Mucosa of rectum (tissue), 2 donors: ENCODE data around the gene DOCK1.

Experiments
- H3K27ac ChIP-seq, 2 donors: one replicate each; pipeline ENCODE4 v1.7.0; 2013; ENCODE audit warnings: inconsistent platforms in 2 of 2, low read depth in 2 of 2, low read length in 2 of 2
- H3K27me3 ChIP-seq, 2 donors: one replicate each; pipeline ENCODE4 v1.7.0; 2013; ENCODE audit warnings: low read length in 2 of 2; ENCODE audit not compliant: control insufficient read depth in 2 of 2, insufficient read depth in 2 of 2
- H3K36me3 ChIP-seq, 2 donors: one replicate each; pipeline ENCODE4 v1.7.0; 2013; ENCODE audit warnings: low read length in 2 of 2; ENCODE audit not compliant: control insufficient read depth in 2 of 2, insufficient read depth in 2 of 2
- H3K4me1 ChIP-seq, 2 donors: one replicate each; pipeline ENCODE4 v1.7.0; 2013; ENCODE audit warnings: low read length in 2 of 2, mild to moderate bottlenecking in 1 of 2; ENCODE audit not compliant: control insufficient read depth in 2 of 2, insufficient read depth in 2 of 2
- H3K4me3 ChIP-seq, 2 donors: one replicate each; pipeline ENCODE4 v1.7.0; 2013; ENCODE audit warnings: low read length in 2 of 2
- H3K9ac ChIP-seq, 2 donors: one replicate each; pipeline ENCODE4 v1.7.0; 2013; ENCODE audit warnings: low read length in 2 of 2, low read depth in 1 of 2, mild to moderate bottlenecking in 1 of 2
- H3K9me3 ChIP-seq, 2 donors: one replicate each; pipeline ENCODE4 v1.7.0; 2013; ENCODE audit warnings: low read length in 2 of 2; ENCODE audit not compliant: control insufficient read depth in 2 of 2
- donor health status: healthy.
- donor health status: Normal muscosa, but diverticular disease.

The DOCK1 gene

DNA sequence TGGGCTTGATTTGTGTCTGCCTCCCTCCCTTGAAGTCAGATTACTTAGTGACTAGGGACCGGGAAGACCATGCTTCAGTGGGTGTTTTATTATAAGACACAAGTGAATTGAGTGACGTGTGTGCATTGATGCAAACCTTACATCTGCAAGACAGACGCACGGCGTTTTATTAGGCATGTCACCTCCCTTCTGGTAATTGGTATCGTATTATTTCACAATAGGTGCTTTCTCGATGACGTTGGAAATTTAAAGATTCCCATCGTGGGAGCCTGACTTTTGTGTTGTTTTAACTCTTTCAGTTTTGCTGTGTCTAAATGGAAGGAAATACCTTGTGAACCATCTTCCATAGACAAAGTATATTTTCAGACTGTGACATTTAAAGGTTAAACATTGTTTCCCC, 158.5 kb downstream of the DOCK1 start:
- H3K4me1 ChIP-seq = no peaks in the 10 kb centered on the region
- no peak overlapping the region for H3K27ac ChIP-seq
- peaks cover 18 to 20% of the 10 kb centered on the region in 2 donors for H3K36me3 ChIP-seq
- no peaks in the 10 kb centered on the region for H3K27me3 ChIP-seq
- H3K4me3 ChIP-seq = no peak overlapping the region
- no peak overlapping the region for H3K9ac ChIP-seq
- no peaks in the 10 kb centered on the region for H3K9me3 ChIP-seq

DNA sequence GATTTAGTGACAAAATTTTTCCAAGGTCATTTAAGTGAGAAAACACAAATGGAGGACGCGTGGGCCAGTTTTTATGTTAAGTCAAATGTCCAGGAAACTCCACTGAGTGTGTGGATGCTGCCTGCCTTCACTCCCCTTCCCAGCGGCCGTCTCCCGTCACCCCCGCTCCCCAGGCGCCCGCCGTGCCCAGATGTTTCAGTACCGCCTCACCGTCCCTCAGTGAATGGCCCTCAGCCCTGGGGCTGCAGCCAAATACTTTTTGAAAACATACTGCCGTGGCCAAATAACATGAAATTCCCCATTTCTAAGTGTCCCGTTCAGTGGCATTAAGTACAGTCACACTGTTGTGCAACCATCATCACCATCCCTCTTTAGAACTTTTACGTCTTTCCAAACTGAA, 159.2 kb downstream of the DOCK1 start:
- H3K4me1 ChIP-seq = no peaks in the 10 kb centered on the region
- H3K27me3 ChIP-seq = no peaks in the 10 kb centered on the region
- H3K36me3 ChIP-seq = peaks cover 20 to 23% of the 10 kb centered on the region in 2 donors
- no peaks in the 10 kb centered on the region for H3K9me3 ChIP-seq
- H3K27ac ChIP-seq = no peak overlapping the region
- H3K4me3 ChIP-seq = no peak overlapping the region
- no peak overlapping the region for H3K9ac ChIP-seq

DNA sequence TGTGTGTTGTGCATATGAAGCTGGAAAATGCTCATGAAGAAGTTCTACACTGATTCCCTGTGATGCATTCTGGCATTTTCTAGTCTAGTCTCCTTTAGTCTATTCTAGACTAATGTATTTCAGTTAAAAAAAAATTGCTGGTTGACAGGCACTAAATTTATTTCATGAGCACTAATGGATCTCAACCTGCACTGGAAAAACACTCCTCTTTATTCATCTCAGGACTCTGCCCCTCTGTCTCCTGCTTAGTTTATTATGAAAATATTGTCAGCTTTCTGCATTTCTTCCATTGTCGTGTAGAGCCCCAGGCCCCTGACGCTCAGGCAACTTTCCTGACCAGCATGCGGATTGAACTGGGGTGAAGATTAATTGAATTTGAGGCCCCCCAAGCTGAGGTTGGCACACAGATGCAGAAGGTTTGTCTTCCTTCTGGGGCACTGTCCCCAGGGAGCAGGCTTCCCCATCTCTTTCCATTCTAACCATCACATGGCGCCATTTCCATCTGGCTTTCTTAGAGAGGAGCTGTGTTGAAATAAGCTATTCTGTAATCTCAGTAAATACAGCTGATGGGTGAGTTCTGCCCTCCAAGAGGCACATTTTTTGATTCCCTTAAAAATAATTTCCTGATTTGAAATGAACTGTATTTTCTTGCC, 162.4 kb downstream of the DOCK1 start:
- H3K9ac ChIP-seq = no peak overlapping the region
- H3K36me3 ChIP-seq = peaks cover 24 to 25% of the 10 kb centered on the region in 2 donors

DNA sequence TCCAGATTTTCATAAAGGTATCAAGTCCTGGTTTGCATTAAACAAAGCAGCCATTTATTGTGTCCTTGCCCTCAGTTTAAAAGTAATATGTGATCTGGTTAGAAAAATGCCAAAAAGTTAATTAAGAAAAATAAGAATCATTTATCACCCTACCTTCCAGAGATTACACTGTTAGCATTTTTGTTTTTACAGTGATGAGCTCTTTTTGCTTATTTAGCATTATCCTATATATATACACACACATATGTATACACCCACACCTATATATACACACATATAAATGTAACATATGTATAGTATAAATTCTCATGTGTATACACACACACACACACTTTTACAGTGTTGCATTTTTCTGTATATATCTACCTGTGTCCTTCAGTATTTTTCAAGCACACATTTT, 163.3 kb downstream of the DOCK1 start:
- Histone ChIP-seq H3K4me3 (no peak overlapping the region), H3K9ac (no peak overlapping the region), H3K36me3 (peaks cover 22 to 25% of the 10 kb centered on the region in 2 donors), H3K27me3 (no peaks in the 10 kb centered on the region), H3K27ac (no peak overlapping the region), H3K9me3 (no peaks in the 10 kb centered on the region), H3K4me1 (no peaks in the 10 kb centered on the region)

More for the DNA sequence above, 162.4 kb downstream of the DOCK1 start:
- Histone ChIP-seq H3K9me3 (no peaks in the 10 kb centered on the region), H3K27ac (no peak overlapping the region), H3K4me3 (no peak overlapping the region), H3K4me1 (no peaks in the 10 kb centered on the region), H3K27me3 (no peaks in the 10 kb centered on the region)

DNA sequence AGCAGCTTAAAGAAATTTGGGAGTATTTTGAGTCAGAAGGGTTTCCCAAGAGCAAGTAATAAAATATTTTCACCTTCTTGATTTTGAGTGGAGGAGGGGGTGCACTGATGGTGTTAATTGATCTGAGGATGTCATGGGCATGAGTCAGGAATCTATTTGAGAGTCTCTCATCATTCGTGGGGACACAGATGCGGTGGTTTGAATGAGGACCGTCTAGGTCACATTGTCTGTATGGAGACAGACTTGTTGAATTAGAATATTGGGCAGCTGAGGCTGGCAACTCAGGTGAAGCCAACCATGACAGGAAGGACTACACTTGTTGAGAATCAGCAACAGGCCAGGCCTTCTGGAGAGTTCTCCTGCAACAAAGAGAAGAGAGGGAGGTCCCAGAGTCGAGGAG, 164.2 kb downstream of the DOCK1 start:
- Histone ChIP-seq H3K9me3 (no peaks in the 10 kb centered on the region), H3K9ac (no peak overlapping the region), H3K27ac (no peak overlapping the region), H3K4me3 (no peak overlapping the region), H3K4me1 (no peaks in the 10 kb centered on the region), H3K27me3 (no peaks in the 10 kb centered on the region), H3K36me3 (peaks cover 22 to 25% of the 10 kb centered on the region in 2 donors)

DNA sequence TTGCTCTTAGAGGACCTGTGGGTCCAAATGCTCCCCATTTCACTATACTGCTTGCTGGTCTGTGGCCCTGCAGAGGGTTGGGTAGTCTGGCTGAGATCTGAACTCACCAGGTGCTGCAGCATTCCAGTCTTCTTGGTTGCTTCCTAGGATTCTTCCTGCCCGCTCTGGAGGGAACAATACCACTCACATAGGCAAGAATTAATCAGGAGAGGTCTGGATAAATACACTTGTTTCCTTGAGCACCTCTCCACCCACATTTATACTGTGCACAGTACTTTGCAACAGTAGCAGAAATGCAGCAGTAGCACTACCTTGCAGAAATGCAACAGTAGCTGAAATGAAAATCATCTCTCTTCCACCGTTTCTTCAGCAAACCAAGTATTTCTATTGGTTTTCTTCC, 165.9 kb downstream of the DOCK1 start:
- Histone ChIP-seq H3K9ac (no peak overlapping the region), H3K4me1 (no peaks in the 10 kb centered on the region), H3K27ac (no peak overlapping the region), H3K9me3 (no peaks in the 10 kb centered on the region), H3K4me3 (no peak overlapping the region), H3K36me3 (peaks cover 22 to 25% of the 10 kb centered on the region in 2 donors), H3K27me3 (no peaks in the 10 kb centered on the region)

DNA sequence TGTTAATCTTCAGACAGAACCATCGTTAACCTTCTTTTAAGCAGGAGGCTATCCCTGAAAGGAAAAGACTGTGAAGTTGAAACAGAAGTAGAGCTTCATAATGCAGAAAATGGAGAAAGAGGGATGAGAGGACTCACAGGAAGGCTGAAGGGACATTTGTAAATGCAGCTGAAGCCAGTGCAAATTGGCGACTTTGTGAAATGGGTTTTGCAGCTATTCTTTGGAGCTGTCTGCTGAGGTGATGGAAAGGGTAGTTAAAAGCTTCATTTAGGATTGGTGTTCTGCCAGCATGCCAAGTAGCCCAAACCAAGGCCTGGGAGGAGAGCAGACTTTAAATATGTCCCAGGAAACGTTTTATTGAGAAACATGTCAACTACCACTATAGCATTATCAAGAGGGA, 168.4 kb downstream of the DOCK1 start:
- Histone ChIP-seq H3K9me3 (no peaks in the 10 kb centered on the region), H3K4me1 (no peaks in the 10 kb centered on the region), H3K4me3 (no peak overlapping the region), H3K36me3 (peaks cover 14 to 27% of the 10 kb centered on the region in 2 donors), H3K27me3 (no peaks in the 10 kb centered on the region), H3K27ac (no peak overlapping the region), H3K9ac (no peak overlapping the region)

DNA sequence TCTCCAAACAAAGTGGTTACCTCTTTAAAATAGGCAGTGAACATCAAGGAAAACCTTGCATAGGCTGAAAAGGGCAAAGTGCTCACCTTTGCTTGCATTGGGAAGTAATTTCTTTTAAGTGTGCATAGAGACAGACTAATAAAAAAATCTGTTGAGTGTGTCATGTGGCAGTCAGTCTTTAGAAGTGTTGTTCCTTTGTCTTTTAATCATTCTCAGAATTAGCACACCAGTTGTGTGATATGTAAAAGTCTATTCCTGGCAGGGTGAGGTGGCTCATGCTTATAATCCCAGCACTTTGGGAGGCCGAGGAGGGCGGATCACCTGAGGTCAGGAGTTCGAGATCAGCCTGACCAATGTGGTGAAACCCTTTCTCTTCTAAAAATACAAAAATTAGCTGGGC, 174.2 kb downstream of the DOCK1 start:
- H3K36me3 ChIP-seq = peaks cover 6 to 12% of the 10 kb centered on the region in 2 donors
- H3K27ac ChIP-seq = peak overlapping the region; percentile 16 to 21
- no peaks in the 10 kb centered on the region for H3K27me3 ChIP-seq

DNA sequence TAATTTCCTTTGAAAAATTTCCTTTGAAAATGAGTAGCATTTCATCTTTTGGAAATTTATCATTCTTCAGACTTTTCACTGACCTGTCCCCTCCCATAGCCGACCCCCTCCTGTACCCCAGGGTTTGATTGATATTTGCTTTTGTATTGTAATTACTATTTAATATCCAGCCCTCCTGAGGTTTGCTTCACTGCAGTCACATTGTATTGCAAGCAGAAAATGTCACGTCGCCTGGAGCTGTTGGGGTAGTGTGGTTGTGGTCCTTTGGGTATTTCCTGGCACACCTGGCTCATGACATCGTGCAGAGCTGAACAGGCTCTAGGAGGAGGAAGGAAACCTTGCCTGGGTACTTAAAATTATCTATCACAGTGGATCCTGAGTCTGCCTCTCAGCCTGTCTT, 175.1 kb downstream of the DOCK1 start:
- Histone ChIP-seq H3K9ac (no peak overlapping the region), H3K4me3 (no peak overlapping the region), H3K36me3 (peaks cover 6 to 12% of the 10 kb centered on the region in 2 donors), H3K9me3 (no peaks in the 10 kb centered on the region), H3K27ac (no peak overlapping the region), H3K27me3 (no peaks in the 10 kb centered on the region), H3K4me1 (peaks cover 0 to 3% of the 10 kb centered on the region in 2 donors)

More for the DNA sequence above, 174.2 kb downstream of the DOCK1 start:
- H3K4me3 ChIP-seq = no peak overlapping the region
- no peaks in the 10 kb centered on the region for H3K9me3 ChIP-seq
- H3K9ac ChIP-seq = no peak overlapping the region
- peaks cover 0 to 3% of the 10 kb centered on the region in 2 donors for H3K4me1 ChIP-seq

DNA sequence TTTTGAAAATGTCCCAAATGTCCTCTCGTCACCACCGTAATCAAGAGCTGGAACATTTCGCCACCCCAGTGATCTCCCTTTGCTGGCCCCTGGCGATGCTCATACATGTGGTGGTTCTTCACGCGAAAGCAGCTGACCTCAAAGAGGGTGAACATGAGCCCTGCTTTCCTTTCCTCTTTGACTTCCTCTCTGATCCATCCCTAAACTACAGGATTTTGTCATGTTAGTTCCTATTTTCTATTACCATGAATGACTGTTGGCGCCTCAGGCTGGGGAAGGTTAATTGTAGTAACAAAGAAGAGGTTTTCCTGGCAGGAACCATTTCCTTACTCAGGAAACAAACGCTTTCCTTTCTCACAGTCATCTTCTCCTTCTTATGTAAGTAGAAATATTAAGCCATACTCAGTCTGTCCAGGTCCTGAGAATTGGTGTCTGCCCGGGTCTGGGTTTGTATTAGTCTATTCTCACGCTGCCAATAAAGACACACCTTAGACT, 176.7 kb downstream of the DOCK1 start:
- no peaks in the 10 kb centered on the region for H3K27me3 ChIP-seq
- H3K9me3 ChIP-seq = no peaks in the 10 kb centered on the region

More for the DNA sequence above, 176.7 kb downstream of the DOCK1 start:
- Histone ChIP-seq H3K9ac (no peak overlapping the region), H3K4me3 (no peak overlapping the region), H3K36me3 (peaks cover 6% of the 10 kb centered on the region in 2 donors), H3K4me1 (peaks cover 0 to 3% of the 10 kb centered on the region in 2 donors), H3K27ac (no peak overlapping the region)
